Dermis lymphatic vessel endothelial cell (primary cell): Measurements from ENCODE around the gene KCNAB3. TPM values are rescaled to one million over a fixed set of nuclear protein-coding genes. Genes with fewer than 3 reads are reported as not detected.

ENCODE experiments used
- total RNA-seq: library from RNA; depleted of rRNA; stranded (reverse); fragments of >200 nt; gene quantifications from 2 replicates; pipeline ENCODE4 v1.2.1, GENCODE V29; 2014

KCNAB3 gene
- total RNA-seq: 0.11 and 0.17 TPM in 2 replicates

GRCh38 chr17:7929158-7930023 is at the start of gene KCNAB3:
KCNAB3 (minus strand) TSS chr17:7929856; CDS start chr17:7929435, 421 bp downstream.

DNA sequence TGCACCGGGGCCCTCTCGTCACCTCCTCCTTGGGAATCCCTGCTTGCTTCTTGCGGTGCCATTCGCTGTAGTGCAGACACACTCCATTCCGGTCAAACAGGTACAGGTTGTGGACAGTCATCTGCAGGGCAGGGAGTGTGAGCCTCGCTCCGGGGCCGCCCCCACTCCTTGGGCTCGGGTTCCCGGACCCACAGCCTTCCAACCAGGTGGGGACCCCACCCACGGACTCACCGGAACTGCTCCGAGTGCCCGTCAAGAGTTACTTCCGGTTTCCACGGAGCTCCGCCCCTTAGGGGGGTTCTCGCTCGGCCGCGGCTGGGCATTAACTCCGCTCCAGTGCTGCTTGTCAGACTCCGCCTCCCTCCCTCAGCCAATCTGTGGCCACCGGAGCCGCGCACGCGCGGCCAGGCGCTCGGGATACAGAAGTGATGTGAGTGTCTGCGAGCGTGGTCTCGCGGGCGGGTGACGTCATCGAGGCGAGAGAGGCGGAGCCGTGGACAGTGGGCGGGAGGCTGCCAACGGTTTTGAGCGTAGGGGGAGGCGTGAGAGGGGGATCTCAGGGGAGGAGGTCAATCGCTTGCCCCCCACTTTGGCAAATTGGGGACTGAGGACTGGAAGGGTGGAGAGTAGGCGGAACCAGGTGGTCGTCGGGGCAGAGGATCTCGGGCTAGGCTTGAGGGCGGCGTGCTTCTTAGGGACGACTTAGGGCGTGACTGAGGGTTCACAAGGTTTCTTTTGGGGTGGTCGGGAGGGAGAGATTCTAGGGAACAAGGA is 2.2 kb upstream of the KCNAB3 start, which contains the start of the genes CNTROB and TRAPPC1:
CNTROB (plus strand) TSS at position 498 of the 774 bp plus-strand sequence. CDS start 874 bp downstream, outside the sequence.
TRAPPC1 (minus strand) TSS at position 238 of the 774 bp plus-strand sequence; CDS start at position 121, 117 bp downstream.

DNA sequence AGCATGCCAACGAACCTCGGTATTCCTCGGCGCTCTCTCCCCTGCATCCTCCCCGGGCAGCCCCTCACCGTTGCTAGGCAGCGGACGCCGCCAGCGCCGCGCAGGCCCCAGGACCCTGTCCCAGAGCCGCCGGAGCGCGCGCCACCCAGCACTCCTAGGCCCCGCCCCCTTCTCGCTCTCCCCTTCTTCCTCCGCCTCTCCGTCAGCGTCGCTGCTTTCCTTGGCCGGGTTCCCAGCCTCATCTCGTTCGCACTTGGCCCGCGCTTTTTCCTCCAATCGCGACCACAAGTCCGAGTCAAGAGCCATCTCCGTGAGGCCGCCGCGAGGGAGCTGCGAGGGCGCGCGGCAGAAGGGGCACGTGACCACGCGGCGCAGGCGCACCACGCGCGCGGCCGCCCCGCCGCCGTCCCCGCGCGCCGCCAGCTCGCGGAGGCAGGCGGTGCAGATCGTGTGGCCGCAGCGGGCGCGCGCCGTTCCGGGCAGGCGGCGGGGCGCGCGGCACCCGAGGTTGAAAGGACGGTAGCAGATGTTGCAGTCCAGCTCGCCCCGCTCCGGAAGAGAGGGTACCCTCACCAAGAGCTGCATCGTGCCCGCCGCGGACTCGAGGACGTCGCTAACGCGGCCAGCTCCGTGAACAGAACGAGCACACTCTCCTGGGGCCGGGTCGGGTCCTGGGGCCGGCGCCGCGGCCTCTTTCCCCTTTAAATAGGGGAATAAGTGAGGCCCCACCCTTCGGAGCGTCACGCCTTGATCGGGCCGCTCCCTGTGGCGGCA is 13.9 kb downstream of the KCNAB3 start, which contains the start of gene RNF227:
RNF227 (minus strand) TSS at position 679 of the 774 bp plus-strand sequence; CDS start at position 585, 94 bp downstream.

GRCh38 chr17:7888184-7888920 is 41.3 kb downstream of the KCNAB3 start, which contains the start of gene CHD3:
CHD3 (plus strand) TSS chr17:7888789; CDS start chr17:7889001, 212 bp downstream.

Other genes starting within 250 kb of the KCNAB3 start
- 26.0 and 36.7 TPM in 2 replicates for gene TP53, start 242.4 kb downstream of the KCNAB3 start, total RNA-seq
- 4.6 and 4.7 TPM in 2 replicates for gene WRAP53, start 241.4 kb downstream of the KCNAB3 start, total RNA-seq
- gene EFNB3, start 224.7 kb downstream of the KCNAB3 start, total RNA-seq: 0.33 and 0.52 TPM in 2 replicates
- under 0.01 and 0.43 TPM in 2 replicates for gene DNAH2, start 212.1 kb downstream of the KCNAB3 start, total RNA-seq
- gene KDM6B, start 95.6 kb downstream of the KCNAB3 start, total RNA-seq: 1.8 and 3.0 TPM in 2 replicates
- 10.1 and 26.7 TPM in 2 replicates for gene TMEM88, start 74.8 kb downstream of the KCNAB3 start, total RNA-seq
- 101 and 160 TPM in 2 replicates for gene NAA38, start 72.3 kb downstream of the KCNAB3 start, total RNA-seq
- 6.7 and 7.2 TPM in 2 replicates for gene CYB5D1, start 71.9 kb downstream of the KCNAB3 start, total RNA-seq
- gene CHD3, start 41.1 kb downstream of the KCNAB3 start, total RNA-seq: 60.7 and 71.3 TPM in 2 replicates
- 0.43 and 3.0 TPM in 2 replicates for gene RNF227, start 13.6 kb downstream of the KCNAB3 start, total RNA-seq
- 49.1 and 54.8 TPM in 2 replicates for gene TRAPPC1, start 2.1 kb upstream of the KCNAB3 start, total RNA-seq
- 10.0 and 11.8 TPM in 2 replicates for gene CNTROB, start 2.4 kb upstream of the KCNAB3 start, total RNA-seq
- not detected in 2 replicates for gene GUCY2D, start 72.8 kb upstream of the KCNAB3 start, total RNA-seq
- gene ALOX15B, start 109.2 kb upstream of the KCNAB3 start, total RNA-seq: not detected in 2 replicates
- not detected in 2 replicates for gene ALOX12B, start 157.9 kb upstream of the KCNAB3 start, total RNA-seq
- under 0.01 TPM in 1 of 2 replicates, not detected in the other for gene ALOXE3, start 188.7 kb upstream of the KCNAB3 start, total RNA-seq
- gene HES7, start 194.2 kb upstream of the KCNAB3 start, total RNA-seq: not detected in 2 replicates
- gene PER1, start 222.5 kb upstream of the KCNAB3 start, total RNA-seq: 9.3 and 13.9 TPM in 2 replicates
- gene VAMP2, start 233.1 kb upstream of the KCNAB3 start, total RNA-seq: 4.0 and 4.2 TPM in 2 replicates
- 28.2 and 45.3 TPM in 2 replicates for gene TMEM107, start 246.5 kb upstream of the KCNAB3 start, total RNA-seq